Measurements from ENCODE around the gene LAMA1.

Gene LAMA1

GRCh38 chr18:7066965-7067555, 50.5 kb downstream of the LAMA1 start:
- no peak for TF ChIP-seq CTCF (conservative IDR thresholded peaks at IDR 0.05)
- no peak for TF ChIP-seq ZFX (IDR thresholded peaks at IDR 0.05)
- H3K27ac ChIP-seq: no peak overlapping the region

- no peak overlapping the region for H3K27ac ChIP-seq
- TF ChIP-seq CTCF (conservative IDR thresholded peaks at IDR 0.05): no peak
- no peak for TF ChIP-seq ZFX (IDR thresholded peaks at IDR 0.05)
Measured at GRCh38 chr18:7065736-7066135, 51.9 kb downstream of the LAMA1 start.

- no peak for TF ChIP-seq CTCF (conservative IDR thresholded peaks at IDR 0.05)
- TF ChIP-seq ZFX (IDR thresholded peaks at IDR 0.05): no peak
- H3K27ac ChIP-seq: no peak overlapping the region
Measured at GRCh38 chr18:7064346-7064745, 53.3 kb downstream of the LAMA1 start.

GRCh38 chr18:7062811-7063210, 54.8 kb downstream of the LAMA1 start:
- H3K27ac ChIP-seq: no peak overlapping the region
- no peak for TF ChIP-seq ZFX (IDR thresholded peaks at IDR 0.05)
- TF ChIP-seq CTCF (conservative IDR thresholded peaks at IDR 0.05): no peak

GRCh38 chr18:7062236-7062635, 55.4 kb downstream of the LAMA1 start:
- no peak for TF ChIP-seq CTCF (conservative IDR thresholded peaks at IDR 0.05)
- no peak for TF ChIP-seq ZFX (IDR thresholded peaks at IDR 0.05)
- no peak overlapping the region for H3K27ac ChIP-seq

- H3K27ac ChIP-seq: no peak overlapping the region
- TF ChIP-seq ZFX (IDR thresholded peaks at IDR 0.05) (no peak), CTCF (conservative IDR thresholded peaks at IDR 0.05) (no peak)
Measured at GRCh38 chr18:7059276-7059675, 58.3 kb downstream of the LAMA1 start.

- no peak overlapping the region for H3K27ac ChIP-seq
- TF ChIP-seq CTCF (conservative IDR thresholded peaks at IDR 0.05) (no peak), ZFX (IDR thresholded peaks at IDR 0.05) (no peak)
Measured at GRCh38 chr18:7056026-7056425, 61.6 kb downstream of the LAMA1 start.
